HG03378 (cell line): ENCODE data around the gene CCDC183.
"Not testable (repeated sequence)": the region's sequence is repeated elsewhere in the genome, so short reads cannot be mapped to it uniquely, and the experiment has no call there.

Experiments
- ATAC-seq: cut with Tn5 transposase; IDR thresholded peaks from one replicate; pipeline ENCODE4 v1.9.1; 2021; ENCODE audit warnings: mild to moderate bottlenecking, moderate library complexity; ENCODE audit not compliant: unreplicated experiment

Gene CCDC183

GRCh38 chr9:136760424-136760823, 35.7 kb upstream of the CCDC183 start:
- no peak for ATAC-seq

GRCh38 chr9:136760834-136761544, 35.1 kb upstream of the CCDC183 start:
- ATAC-seq, result not testable (repeated sequence)

GRCh38 chr9:136761545-136761981, 34.6 kb upstream of the CCDC183 start:
- ATAC-seq, result no peak

- ATAC-seq, result no peak
These were observed 33.9 kb upstream of the CCDC183 start for GRCh38 chr9:136762221-136762691.

- ATAC-seq, result no peak
These were observed 33.1 kb upstream of the CCDC183 start for GRCh38 chr9:136762915-136763648.

- ATAC-seq, result no peak
These were observed 32.5 kb upstream of the CCDC183 start for GRCh38 chr9:136763649-136764035.

- ATAC-seq, result no peak
These were observed 31.7 kb upstream of the CCDC183 start, which contains the start of gene LCN15 for GRCh38 chr9:136764301-136764891. Gene LCN15 (minus strand): TSS chr9:136764518. CDS start chr9:136764488, 30 bp downstream.

GRCh38 chr9:136765041-136765440, 31.1 kb upstream of the CCDC183 start:
- no peak for ATAC-seq

- peak; percentile 59 for ATAC-seq
These were observed 30.3 kb upstream of the CCDC183 start for GRCh38 chr9:136765745-136766409.

- ATAC-seq, result not testable (repeated sequence)
These were observed 29.6 kb upstream of the CCDC183 start for GRCh38 chr9:136766410-136767120.

- no peak for ATAC-seq
These were observed 26.4 kb upstream of the CCDC183 start for GRCh38 chr9:136769710-136770191.

GRCh38 chr9:136771907-136772415, 24.2 kb upstream of the CCDC183 start:
- ATAC-seq, result no peak

GRCh38 chr9:136773386-136774044, 22.6 kb upstream of the CCDC183 start:
- no peak for ATAC-seq

- no peak for ATAC-seq
These were observed 21.6 kb upstream of the CCDC183 start for GRCh38 chr9:136774416-136775045.

- ATAC-seq, result no peak
These were observed 20.9 kb upstream of the CCDC183 start for GRCh38 chr9:136775191-136775590.

GRCh38 chr9:136776947-136777346, 19.2 kb upstream of the CCDC183 start:
- no peak for ATAC-seq

GRCh38 chr9:136777359-136777758, 18.8 kb upstream of the CCDC183 start:
- ATAC-seq, result no peak

GRCh38 chr9:136779808-136780207, 16.3 kb upstream of the CCDC183 start:
- ATAC-seq, result no peak

- no peak for ATAC-seq
These were observed 13.7 kb upstream of the CCDC183 start for GRCh38 chr9:136782452-136782851.
